Karpas-422 (cell line): ENCODE data around the gene CELF2. TPM values are rescaled to one million over a fixed set of nuclear protein-coding genes. Genes with fewer than 3 reads are reported as not detected.

ENCODE experiments used
- DNase-seq: peaks from one replicate; pipeline ENCODE4 v3.0.0-alpha.2; 2015
- H2AFZ ChIP-seq: fragments of 200-600 bp; sonication (generic); 2 replicates; pipeline ENCODE4 v1.6.1; 2014; ENCODE audit warnings: antibody characterized with exemption, low read length, mixed read lengths
- H3K27ac ChIP-seq: fragments of 200-600 bp; sonication (generic); 2 replicates; pipeline ENCODE4 v1.5.1; 2014; ENCODE audit warnings: mild to moderate bottlenecking, low read length, moderate library complexity
- H3K27me3 ChIP-seq: fragments of 200-600 bp; sonication (generic); 2 replicates; pipeline ENCODE4 v1.6.1; 2014; ENCODE audit warnings: low read length, mixed read lengths
- H3K36me3 ChIP-seq: fragments of 200-600 bp; sonication (generic); 2 replicates; pipeline ENCODE4 v1.6.1; 2014; ENCODE audit warnings: low read length, mixed read lengths; ENCODE audit not compliant: insufficient read depth
- H3K4me1 ChIP-seq: fragments of 200-600 bp; sonication (generic); 2 replicates; pipeline ENCODE4 v1.6.1; 2014; ENCODE audit warnings: mild to moderate bottlenecking, low read length, mixed read lengths
- H3K4me2 ChIP-seq: fragments of 200-600 bp; sonication (generic); 2 replicates; pipeline ENCODE4 v1.6.1; 2014; ENCODE audit warnings: low read length, low read depth, mild to moderate bottlenecking; ENCODE audit not compliant: poor library complexity, severe bottlenecking
- H3K4me3 ChIP-seq: fragments of 200-600 bp; sonication (generic); 2 replicates; pipeline ENCODE4 v1.5.1; 2014; ENCODE audit warnings: mild to moderate bottlenecking, antibody characterized with exemption, low read length, mixed read lengths
- H3K79me2 ChIP-seq: fragments of 200-600 bp; sonication (generic); 2 replicates; pipeline ENCODE4 v1.6.1; 2014; ENCODE audit warnings: mild to moderate bottlenecking, low read length, mixed read lengths
- H3K9ac ChIP-seq: fragments of 200-600 bp; sonication (generic); 2 replicates; pipeline ENCODE4 v1.6.0; 2014; ENCODE audit warnings: low read length
- H3K9me2 ChIP-seq: fragments of 200-600 bp; sonication (generic), shearing (Covaris generic); replicated peaks from 2 replicates; pipeline ENCODE4 v1.6.0; 2014; ENCODE audit warnings: mild to moderate bottlenecking, low read length, moderate library complexity; ENCODE audit not compliant: insufficient read depth
- H3K9me3 ChIP-seq: fragments of 300-700, 200-600 bp; sonication (generic); 2 replicates; pipeline ENCODE4 v1.6.1; 2014; ENCODE audit warnings: low read length, mixed read lengths
- H4K20me1 ChIP-seq: fragments of 200-600 bp; sonication (generic); 2 replicates; pipeline ENCODE4 v1.6.1; 2014; ENCODE audit warnings: mild to moderate bottlenecking, antibody characterized with exemption, low read length, low read depth; ENCODE audit not compliant: insufficient read depth
- total RNA-seq: library from RNA; depleted of rRNA; stranded (reverse); fragments of >200 nt; shearing (Covaris generic); gene quantifications from 2 replicates; pipeline ENCODE4 v1.2.3, GENCODE V29; 2014; ENCODE audit warnings: low replicate concordance

The CELF2 gene
- total RNA-seq, 1 experiment from 2014 or later, result 2.3 TPM

- Histone ChIP-seq H3K9me2 (no peaks in the 10 kb centered on the region), H2AFZ (no peak overlapping the region), H4K20me1 (no peaks in the 10 kb centered on the region), H3K9ac (no peak overlapping the region), H3K4me2 (no peak overlapping the region), H3K9me3 (no peaks in the 10 kb centered on the region), H3K27ac (no peak overlapping the region), H3K4me1 (peaks cover 3% of the 10 kb centered on the region; the same call in 1 of the 2 replicates), H3K36me3 (no peaks in the 10 kb centered on the region), H3K4me3 (no peak overlapping the region), H3K27me3 (no peaks in the 10 kb centered on the region), H3K79me2 (no peaks in the 10 kb centered on the region)
- DNase-seq, result no peak
Observed at GRCh38 chr10:11224321-11224720, 206.6 kb downstream of the CELF2 start.

GRCh38 chr10:11224792-11225416 lies 207.2 kb downstream of the CELF2 start:
- Histone ChIP-seq H3K27me3 (no peaks in the 10 kb centered on the region), H3K4me3 (no peak overlapping the region), H3K4me2 (no peak overlapping the region), H3K79me2 (no peaks in the 10 kb centered on the region), H4K20me1 (no peaks in the 10 kb centered on the region), H3K9ac (no peak overlapping the region), H2AFZ (no peak overlapping the region), H3K9me2 (no peaks in the 10 kb centered on the region), H3K4me1 (peaks cover 4% of the 10 kb centered on the region; the same call in 1 of the 2 replicates), H3K27ac (no peak overlapping the region), H3K9me3 (no peaks in the 10 kb centered on the region), H3K36me3 (no peaks in the 10 kb centered on the region)
- no peak for DNase-seq

GRCh38 chr10:11225935-11226334 lies 208.3 kb downstream of the CELF2 start:
- no peaks in the 10 kb centered on the region for H3K9me2 ChIP-seq
- no peak for DNase-seq
- H3K27me3 ChIP-seq, result no peaks in the 10 kb centered on the region
- no peak overlapping the region for H3K27ac ChIP-seq
- no peak overlapping the region for H3K9ac ChIP-seq
- H3K4me3 ChIP-seq, result no peak overlapping the region
- H3K36me3 ChIP-seq, result no peaks in the 10 kb centered on the region
- no peaks in the 10 kb centered on the region for H3K79me2 ChIP-seq
- no peaks in the 10 kb centered on the region for H3K9me3 ChIP-seq
- H3K4me1 ChIP-seq, result peaks cover 4% of the 10 kb centered on the region; the same call in 1 of the 2 replicates
- H4K20me1 ChIP-seq, result no peaks in the 10 kb centered on the region
- H3K4me2 ChIP-seq, result no peak overlapping the region
- no peak overlapping the region for H2AFZ ChIP-seq

- Histone ChIP-seq H3K36me3 (no peaks in the 10 kb centered on the region), H3K27ac (no peak overlapping the region), H3K4me3 (no peak overlapping the region), H3K79me2 (no peaks in the 10 kb centered on the region), H3K27me3 (no peaks in the 10 kb centered on the region), H3K4me2 (no peak overlapping the region), H3K9me3 (no peaks in the 10 kb centered on the region), H4K20me1 (no peaks in the 10 kb centered on the region), H3K9ac (no peak overlapping the region), H3K4me1 (peaks cover 4% of the 10 kb centered on the region; the same call in 1 of the 2 replicates), H3K9me2 (no peaks in the 10 kb centered on the region), H2AFZ (no peak overlapping the region)
- no peak for DNase-seq
Observed at GRCh38 chr10:11227103-11227502, 209.4 kb downstream of the CELF2 start.

GRCh38 chr10:11229893-11230292 lies 212.2 kb downstream of the CELF2 start:
- DNase-seq, result no peak
- Histone ChIP-seq H3K36me3 (no peaks in the 10 kb centered on the region), H3K27ac (no peak overlapping the region), H3K4me3 (no peak overlapping the region), H3K9ac (no peak overlapping the region), H3K9me2 (no peaks in the 10 kb centered on the region), H3K27me3 (no peaks in the 10 kb centered on the region), H2AFZ (no peak overlapping the region), H3K79me2 (no peaks in the 10 kb centered on the region), H4K20me1 (no peaks in the 10 kb centered on the region), H3K4me2 (no peak overlapping the region), H3K4me1 (peaks cover 4% of the 10 kb centered on the region; the same call in 1 of the 2 replicates), H3K9me3 (no peaks in the 10 kb centered on the region)

GRCh38 chr10:11230498-11231167 lies 213.0 kb downstream of the CELF2 start:
- Histone ChIP-seq H3K4me1 (peaks cover 4% of the 10 kb centered on the region; the same call in 1 of the 2 replicates), H3K9ac (no peak overlapping the region), H3K79me2 (no peaks in the 10 kb centered on the region), H2AFZ (no peak overlapping the region), H3K4me2 (no peak overlapping the region), H3K36me3 (no peaks in the 10 kb centered on the region), H4K20me1 (no peaks in the 10 kb centered on the region), H3K9me2 (no peaks in the 10 kb centered on the region), H3K9me3 (no peaks in the 10 kb centered on the region), H3K27me3 (no peaks in the 10 kb centered on the region), H3K27ac (no peak overlapping the region), H3K4me3 (no peak overlapping the region)
- DNase-seq, result no peak

GRCh38 chr10:11231285-11231684 lies 213.6 kb downstream of the CELF2 start:
- Histone ChIP-seq H3K27ac (no peak overlapping the region), H3K9me2 (no peaks in the 10 kb centered on the region), H4K20me1 (no peaks in the 10 kb centered on the region), H3K36me3 (no peaks in the 10 kb centered on the region), H3K9ac (no peak overlapping the region), H3K27me3 (no peaks in the 10 kb centered on the region), H3K4me1 (peaks cover 4% of the 10 kb centered on the region; the same call in 1 of the 2 replicates), H3K4me2 (no peak overlapping the region), H2AFZ (no peak overlapping the region), H3K4me3 (no peak overlapping the region), H3K79me2 (no peaks in the 10 kb centered on the region), H3K9me3 (no peaks in the 10 kb centered on the region)
- DNase-seq, result no peak

GRCh38 chr10:11232222-11232961 lies 214.7 kb downstream of the CELF2 start:
- Histone ChIP-seq H3K79me2 (no peaks in the 10 kb centered on the region), H2AFZ (no peak overlapping the region), H3K4me2 (no peak overlapping the region), H3K27me3 (no peaks in the 10 kb centered on the region), H3K36me3 (no peaks in the 10 kb centered on the region), H3K4me3 (no peak overlapping the region), H3K9ac (no peak overlapping the region), H3K9me3 (no peaks in the 10 kb centered on the region), H3K4me1 (peaks cover 4% of the 10 kb centered on the region; the same call in 1 of the 2 replicates), H3K9me2 (no peaks in the 10 kb centered on the region), H4K20me1 (no peaks in the 10 kb centered on the region; the same call in 1 of the 2 replicates), H3K27ac (no peak overlapping the region)
- no peak for DNase-seq
